ENCODE data around the gene PWWP2B.

PWWP2B gene

DNA sequence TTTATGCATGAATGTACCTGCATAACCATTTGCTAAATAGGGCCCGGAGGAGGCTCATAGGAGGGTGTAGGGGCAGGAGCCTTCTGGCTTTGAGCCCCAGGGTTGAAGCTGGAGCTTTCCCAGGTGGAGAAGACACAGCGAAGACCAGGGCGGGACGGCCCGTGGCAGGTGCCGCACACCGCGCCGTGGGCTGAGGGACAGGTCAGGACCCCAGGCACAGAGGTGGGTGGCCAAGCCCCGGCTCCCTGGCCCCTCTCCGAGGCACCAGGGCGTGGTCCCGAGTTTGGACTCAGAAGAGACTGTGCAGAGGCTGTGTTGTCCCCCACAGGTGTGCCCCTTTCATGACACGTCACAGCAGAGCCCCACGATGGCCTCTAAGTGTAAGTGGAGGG is 56.5 kb downstream of the PWWP2B start:
- peaks cover 9% of the 10 kb centered on the region; the same call in 1 of the 2 replicates for H3K4me1 ChIP-seq (ENCODE audit: insufficient read depth, low read length)
- no peaks in the 10 kb centered on the region for H3K9me3 ChIP-seq (ENCODE audit: control insufficient read depth, insufficient read depth, low read length)
- peak overlapping the region; percentile 35; the same call in 1 of the 2 replicates for H3K9ac ChIP-seq (ENCODE audit: low read depth, low read length)
- no peaks in the 10 kb centered on the region for H3K36me3 ChIP-seq (ENCODE audit: insufficient read depth, low read length)

DNA sequence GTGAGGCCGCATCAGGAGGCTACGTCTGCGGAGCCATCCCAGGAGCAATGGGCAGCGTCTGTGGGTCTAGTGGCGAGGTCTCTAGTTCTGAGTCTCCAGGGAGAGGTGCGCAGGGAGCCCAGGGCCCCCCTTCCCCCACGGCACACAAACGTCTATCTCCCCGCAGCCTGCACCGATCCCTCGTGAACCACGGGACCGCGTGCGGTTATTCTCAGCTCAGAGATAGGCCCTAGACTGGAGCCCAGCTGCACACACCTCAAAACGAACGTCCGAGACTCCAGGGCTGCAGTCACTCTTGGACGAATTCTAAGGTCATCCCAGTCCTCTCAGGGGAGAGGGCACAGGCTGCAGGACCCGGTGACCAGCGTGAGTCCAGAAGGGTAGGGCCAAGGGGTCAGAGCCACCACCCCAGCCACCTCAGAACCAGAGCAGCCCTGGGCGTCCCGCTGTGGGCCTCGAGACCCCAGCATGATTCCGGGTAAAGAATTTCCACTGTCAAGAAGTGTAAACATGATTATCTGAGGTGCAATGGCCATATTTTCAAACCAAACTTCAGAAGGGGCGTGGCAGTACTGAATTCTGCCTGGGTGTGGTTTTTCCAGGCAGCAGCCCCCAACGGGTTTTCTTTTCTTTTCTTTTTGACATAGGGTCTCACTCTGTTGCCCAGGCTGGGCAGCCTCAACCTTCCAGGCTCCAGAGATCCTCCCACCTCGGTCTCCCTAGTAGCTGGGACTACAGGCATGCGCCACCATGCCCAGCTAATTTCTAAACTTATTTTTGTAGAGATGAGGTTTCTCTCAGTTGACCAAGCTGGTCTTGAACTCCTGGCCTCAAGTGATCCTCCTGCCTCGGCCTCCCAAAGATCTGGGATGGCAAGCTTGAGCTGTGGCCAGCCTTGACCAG is 57.5 kb downstream of the PWWP2B start:
- Histone ChIP-seq H3K36me3 (ENCODE audit: insufficient read depth, low read length) (no peaks in the 10 kb centered on the region), H3K9ac (ENCODE audit: low read depth, low read length) (no peak overlapping the region), H3K9me3 (ENCODE audit: control insufficient read depth, insufficient read depth, low read length) (no peaks in the 10 kb centered on the region), H3K4me1 (ENCODE audit: insufficient read depth, low read length) (peaks cover 9% of the 10 kb centered on the region; the same call in 1 of the 2 replicates)

DNA sequence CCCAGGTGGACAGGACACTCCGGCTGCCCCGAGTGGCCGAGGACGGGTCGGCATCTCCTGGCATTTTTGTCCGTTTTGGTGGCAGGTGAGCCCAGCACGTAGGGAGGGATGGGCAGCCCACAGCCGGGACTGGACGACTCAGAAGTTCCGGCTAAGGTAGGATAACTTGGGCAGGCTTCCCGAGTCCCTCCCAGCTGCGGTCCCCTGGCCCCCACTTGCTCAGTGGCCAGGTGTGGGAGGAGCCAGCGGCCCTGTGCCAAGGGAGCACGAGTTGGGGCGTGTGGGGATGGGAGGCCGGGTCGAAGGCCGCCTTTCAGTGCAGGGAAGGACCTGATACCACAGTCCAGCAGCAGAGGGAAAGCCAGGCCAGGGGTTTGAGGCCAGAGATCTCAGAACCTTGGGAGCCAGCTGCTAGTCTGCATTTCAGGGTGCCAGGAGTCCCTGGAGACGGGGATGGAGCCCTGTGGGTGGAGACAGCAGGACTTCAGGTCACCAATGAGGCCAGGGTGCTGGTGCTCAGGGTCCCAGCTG is 58.5 kb downstream of the PWWP2B start:
- Histone ChIP-seq H3K9ac (ENCODE audit: low read depth, low read length) (no peak overlapping the region), H3K36me3 (ENCODE audit: insufficient read depth, low read length) (no peaks in the 10 kb centered on the region), H3K9me3 (ENCODE audit: control insufficient read depth, insufficient read depth, low read length) (no peaks in the 10 kb centered on the region), H3K4me1 (ENCODE audit: insufficient read depth, low read length) (peaks cover 8% of the 10 kb centered on the region; the same call in 1 of the 2 replicates)

DNA sequence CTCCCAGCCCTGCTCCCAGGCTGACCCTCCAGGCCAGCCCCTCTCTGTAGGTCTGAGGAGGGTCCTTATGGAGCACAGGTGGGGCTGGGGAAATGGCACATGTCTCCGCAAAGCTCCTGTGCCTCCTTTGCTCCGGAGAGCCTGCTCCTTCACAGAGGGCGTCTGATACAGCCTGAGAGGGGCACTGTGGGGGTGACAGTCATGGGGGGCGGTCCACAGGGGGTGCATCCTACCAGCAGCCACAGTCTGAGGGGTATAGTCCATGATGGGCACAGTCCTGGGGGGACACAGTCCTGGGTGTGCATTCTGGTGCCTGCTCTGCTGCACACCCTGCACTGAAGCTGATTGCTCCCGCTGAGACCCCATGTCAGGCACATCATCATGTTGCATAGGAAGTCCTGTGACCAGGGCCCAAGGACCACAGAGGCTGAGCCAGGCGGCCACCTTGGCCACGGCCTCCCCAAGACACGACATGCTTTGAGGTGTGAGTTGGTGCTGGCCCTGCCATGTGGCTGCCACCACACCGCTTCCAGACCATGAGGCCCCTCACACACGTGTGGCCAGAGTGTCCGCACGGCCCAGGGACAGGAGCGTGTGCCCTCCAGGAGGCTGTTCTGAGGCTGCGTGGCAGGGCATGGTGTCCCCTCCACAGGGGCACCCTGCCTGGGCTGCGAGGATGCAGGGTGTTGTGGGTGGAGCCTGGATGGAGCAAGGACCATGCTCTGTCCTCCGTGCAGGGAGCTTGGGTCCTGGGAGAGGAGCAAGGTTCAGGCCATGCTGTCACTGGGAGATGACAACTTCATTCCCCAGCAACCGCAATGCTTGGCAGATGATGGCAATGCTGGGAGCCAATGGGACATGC is 59.2 kb downstream of the PWWP2B start:
- H3K36me3 ChIP-seq (ENCODE audit: insufficient read depth, low read length) = no peaks in the 10 kb centered on the region
- no peaks in the 10 kb centered on the region for H3K9me3 ChIP-seq (ENCODE audit: control insufficient read depth, insufficient read depth, low read length)
- H3K9ac ChIP-seq (ENCODE audit: low read depth, low read length) = no peak overlapping the region
- peaks cover under 1% of the 10 kb centered on the region; the same call in 1 of the 2 replicates for H3K4me1 ChIP-seq (ENCODE audit: insufficient read depth, low read length)

DNA sequence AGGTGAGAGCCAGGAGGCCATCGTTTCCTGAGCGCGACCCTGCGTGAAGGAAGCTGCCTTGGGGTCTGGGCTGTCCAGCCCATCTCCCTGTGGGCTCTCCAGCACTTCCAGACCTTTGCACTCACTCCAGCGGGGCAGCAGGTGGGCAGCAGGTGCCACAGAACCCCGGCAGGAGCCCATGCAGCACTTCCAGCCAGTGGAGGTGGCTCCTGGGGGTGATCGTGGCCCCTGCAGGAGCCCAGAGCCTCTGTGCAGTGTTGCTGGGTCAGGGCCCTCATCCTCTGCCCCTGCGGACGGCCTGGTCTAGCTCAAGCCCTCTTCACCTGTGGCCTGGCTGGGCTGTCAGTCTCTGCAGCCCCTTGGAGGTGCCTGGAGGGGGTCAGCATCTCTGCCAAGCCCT is 59.9 kb downstream of the PWWP2B start:
- no peak overlapping the region for H3K9ac ChIP-seq (ENCODE audit: low read depth, low read length)
- H3K4me1 ChIP-seq (ENCODE audit: insufficient read depth, low read length) = no peaks in the 10 kb centered on the region; the same call in 1 of the 2 replicates
- H3K9me3 ChIP-seq (ENCODE audit: control insufficient read depth, insufficient read depth, low read length) = no peaks in the 10 kb centered on the region
- H3K36me3 ChIP-seq (ENCODE audit: insufficient read depth, low read length) = no peaks in the 10 kb centered on the region

DNA sequence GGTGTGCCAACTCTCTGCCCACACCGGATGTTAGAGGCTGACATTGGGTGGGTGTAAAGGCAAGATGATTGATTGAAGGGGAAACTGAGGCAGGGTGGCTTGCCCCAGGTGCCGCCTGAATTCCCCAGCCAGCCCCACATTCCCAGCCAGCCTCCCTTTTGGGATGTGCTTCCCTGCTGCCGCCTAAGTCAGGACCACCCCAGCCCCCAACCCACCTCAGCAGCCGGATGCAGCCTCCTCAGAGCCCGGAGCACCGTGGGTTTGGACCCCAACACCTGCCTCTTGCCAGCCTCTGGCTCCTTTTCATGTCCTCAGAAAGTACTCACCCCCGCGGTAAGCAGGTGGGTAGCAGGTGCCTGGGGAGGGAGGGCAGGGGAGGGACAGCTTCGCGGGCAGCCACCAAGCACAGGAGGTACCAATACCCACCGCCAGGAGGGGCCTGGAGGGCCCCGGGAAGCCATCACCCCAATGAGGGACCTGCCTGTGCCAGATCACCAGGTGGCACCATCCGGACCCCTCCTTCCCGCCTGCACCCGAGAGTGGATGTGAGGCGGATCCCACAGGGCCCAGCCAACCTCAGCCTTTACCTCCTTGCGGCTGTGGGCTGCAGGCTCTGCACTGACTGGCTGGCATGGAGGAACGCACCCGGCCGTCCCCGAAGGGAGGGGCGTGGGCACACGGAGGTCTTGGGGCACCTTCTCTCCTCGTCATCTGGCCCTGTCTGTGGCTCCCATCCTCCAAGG is 60.5 kb downstream of the PWWP2B start:
- no peaks in the 10 kb centered on the region for H3K9me3 ChIP-seq (ENCODE audit: control insufficient read depth, insufficient read depth, low read length)
- H3K9ac ChIP-seq (ENCODE audit: low read depth, low read length) = no peak overlapping the region
- no peaks in the 10 kb centered on the region for H3K36me3 ChIP-seq (ENCODE audit: insufficient read depth, low read length)
- no peaks in the 10 kb centered on the region; the same call in 1 of the 2 replicates for H3K4me1 ChIP-seq (ENCODE audit: insufficient read depth, low read length)

DNA sequence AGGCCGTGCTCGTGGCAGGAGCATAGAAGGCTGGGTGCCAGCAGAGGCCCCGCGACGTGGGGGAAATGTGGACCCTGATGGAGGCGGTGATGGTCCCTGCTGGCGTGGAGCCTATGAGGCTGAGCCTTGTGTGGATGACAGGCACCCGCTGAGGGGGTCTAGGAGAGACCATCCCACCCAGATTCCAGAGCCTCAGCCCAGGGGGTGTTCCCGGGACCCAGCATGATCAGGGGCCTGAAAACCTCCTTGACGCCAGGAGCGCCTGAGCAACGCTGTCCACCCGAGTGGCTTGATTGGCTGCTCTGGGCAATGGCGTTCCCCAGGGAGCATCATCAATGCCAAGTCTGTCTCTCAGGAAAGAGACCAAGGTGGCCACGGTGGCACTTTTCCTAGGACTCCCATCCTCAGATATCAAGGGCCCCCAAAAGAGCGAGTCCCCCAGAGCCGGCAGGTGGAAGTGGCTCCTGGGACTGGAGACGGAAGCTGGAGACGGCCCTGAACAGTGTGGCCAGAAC is 61.1 kb downstream of the PWWP2B start:
- H3K36me3 ChIP-seq (ENCODE audit: insufficient read depth, low read length) = no peaks in the 10 kb centered on the region
- no peaks in the 10 kb centered on the region; the same call in 1 of the 2 replicates for H3K4me1 ChIP-seq (ENCODE audit: insufficient read depth, low read length)
- H3K9ac ChIP-seq (ENCODE audit: low read depth, low read length) = no peak overlapping the region
- H3K9me3 ChIP-seq (ENCODE audit: control insufficient read depth, insufficient read depth, low read length) = no peaks in the 10 kb centered on the region

DNA sequence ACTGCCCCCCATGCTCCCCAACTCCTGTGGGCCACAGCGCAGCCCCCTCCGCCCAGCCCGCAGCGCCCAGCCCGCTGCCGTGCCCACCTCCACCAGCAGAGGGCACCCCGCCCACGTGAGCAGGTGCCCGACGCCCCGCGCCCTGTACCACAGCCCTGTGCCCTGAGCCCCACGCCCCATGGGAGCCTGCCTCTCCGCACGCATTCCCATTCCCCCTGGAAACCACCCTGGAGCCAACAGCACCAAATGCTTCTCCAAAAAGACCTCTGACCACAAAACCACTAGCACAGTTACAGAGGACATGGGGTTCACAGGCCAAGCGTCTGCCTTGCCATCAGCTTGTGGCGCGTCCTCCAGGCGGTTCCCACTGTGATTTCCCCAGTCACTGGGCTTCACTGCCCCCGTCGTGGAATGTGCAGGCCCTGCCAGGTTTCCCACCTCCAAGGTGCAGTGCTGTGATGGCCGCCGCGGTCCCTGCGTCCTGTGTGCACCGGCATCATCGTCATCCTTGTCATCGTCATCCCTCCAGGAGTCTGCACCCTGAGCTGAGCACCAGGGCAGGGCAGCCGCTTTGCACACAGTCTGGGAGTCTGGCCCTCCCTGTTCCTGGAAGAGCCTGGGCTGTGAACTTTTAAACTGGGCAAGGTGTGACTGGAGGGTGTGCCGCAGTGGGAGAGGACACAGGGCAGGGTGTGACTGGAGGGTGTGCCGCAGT is 61.7 kb downstream of the PWWP2B start:
- H3K9ac ChIP-seq (ENCODE audit: low read depth, low read length) = no peak overlapping the region
- no peaks in the 10 kb centered on the region for H3K9me3 ChIP-seq (ENCODE audit: control insufficient read depth, insufficient read depth, low read length)
- H3K4me1 ChIP-seq (ENCODE audit: insufficient read depth, low read length) = no peaks in the 10 kb centered on the region; the same call in 1 of the 2 replicates
- H3K36me3 ChIP-seq (ENCODE audit: insufficient read depth, low read length) = no peaks in the 10 kb centered on the region

DNA sequence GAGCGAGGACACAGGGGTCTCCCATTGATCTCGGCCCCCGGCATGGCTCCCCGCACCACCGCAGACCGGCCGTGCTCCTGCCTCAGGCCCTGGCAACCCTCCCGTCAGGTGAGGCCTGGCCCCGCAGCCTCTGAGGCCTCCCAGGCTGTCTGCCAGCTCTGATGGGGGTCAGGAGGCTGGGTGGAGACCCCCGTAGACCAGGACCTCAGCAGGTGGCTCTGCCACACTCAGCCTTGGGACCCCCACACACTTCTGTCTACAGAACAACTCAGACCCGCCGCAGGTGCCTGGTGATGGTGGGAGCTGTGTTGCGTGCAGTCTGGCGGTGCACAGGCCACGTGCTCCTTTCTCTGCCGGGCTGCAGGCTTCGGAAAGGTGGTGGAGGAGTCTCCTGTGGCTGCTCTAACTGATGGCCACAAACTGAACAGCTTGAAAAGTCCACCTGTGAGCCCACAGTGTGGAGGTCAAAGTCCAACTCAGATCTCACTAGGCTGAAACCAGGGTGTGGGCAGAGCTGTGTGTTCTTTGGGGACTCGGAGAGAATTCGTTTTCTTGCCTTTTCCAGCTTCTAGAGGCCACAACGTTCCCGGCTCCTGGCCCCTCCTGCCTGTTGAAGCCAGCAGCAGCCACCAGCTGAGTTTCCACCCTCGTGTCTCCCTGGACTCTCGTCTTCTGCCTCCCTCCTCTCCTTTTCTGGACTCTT is 62.5 kb downstream of the PWWP2B start:
- Histone ChIP-seq H3K9ac (ENCODE audit: low read depth, low read length) (no peak overlapping the region), H3K9me3 (ENCODE audit: control insufficient read depth, insufficient read depth, low read length) (no peaks in the 10 kb centered on the region), H3K36me3 (ENCODE audit: insufficient read depth, low read length) (no peaks in the 10 kb centered on the region), H3K4me1 (ENCODE audit: insufficient read depth, low read length) (no peaks in the 10 kb centered on the region; the same call in 1 of the 2 replicates)

DNA sequence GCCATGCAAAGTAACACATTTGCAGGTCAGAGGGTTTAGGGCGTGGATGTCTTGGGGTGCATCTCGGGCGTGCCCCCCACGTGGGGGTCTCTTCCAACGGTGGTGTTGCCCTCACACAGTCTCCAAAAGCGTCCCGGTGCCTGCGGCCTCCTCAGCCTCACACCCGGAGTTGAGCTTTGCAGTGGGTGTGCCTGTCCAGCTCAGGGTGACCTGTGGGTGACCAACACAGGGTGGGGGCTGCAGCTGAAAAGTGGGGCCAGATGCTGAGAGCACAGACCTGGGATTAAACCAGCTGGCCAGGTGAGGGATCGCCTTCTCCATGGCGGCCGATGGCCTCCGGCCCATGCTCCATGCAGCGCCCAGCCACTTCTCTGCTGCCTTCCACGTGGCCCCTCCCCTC is 63.1 kb downstream of the PWWP2B start:
- no peaks in the 10 kb centered on the region; the same call in 1 of the 2 replicates for H3K4me1 ChIP-seq (ENCODE audit: insufficient read depth, low read length)
- H3K9me3 ChIP-seq (ENCODE audit: control insufficient read depth, insufficient read depth, low read length) = no peaks in the 10 kb centered on the region
- no peaks in the 10 kb centered on the region for H3K36me3 ChIP-seq (ENCODE audit: insufficient read depth, low read length)
- H3K9ac ChIP-seq (ENCODE audit: low read depth, low read length) = no peak overlapping the region

DNA sequence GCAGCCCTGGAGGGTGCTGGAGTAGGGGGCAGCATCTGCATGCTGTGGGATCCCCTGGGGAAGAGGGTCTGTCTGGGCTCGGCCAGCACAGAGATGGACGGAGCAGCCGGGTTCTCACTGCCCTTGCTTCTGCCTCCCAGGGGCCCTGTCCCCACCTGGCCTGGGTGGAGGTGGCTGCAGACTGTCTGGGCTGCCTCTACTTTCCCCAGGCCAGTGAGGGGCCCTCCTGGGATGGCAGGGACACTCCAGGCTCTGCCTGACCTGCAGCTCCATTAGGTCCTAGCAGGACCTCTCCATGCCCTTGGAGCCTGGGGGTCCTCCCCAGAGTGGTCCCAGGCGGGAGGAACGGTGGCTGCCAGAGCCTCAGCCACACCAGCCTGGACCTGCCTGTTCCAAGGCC is 63.7 kb downstream of the PWWP2B start:
- Histone ChIP-seq H3K36me3 (ENCODE audit: insufficient read depth, low read length) (no peaks in the 10 kb centered on the region), H3K4me1 (ENCODE audit: insufficient read depth, low read length) (no peaks in the 10 kb centered on the region; the same call in 1 of the 2 replicates), H3K9me3 (ENCODE audit: control insufficient read depth, insufficient read depth, low read length) (no peaks in the 10 kb centered on the region), H3K9ac (ENCODE audit: low read depth, low read length) (no peak overlapping the region)

DNA sequence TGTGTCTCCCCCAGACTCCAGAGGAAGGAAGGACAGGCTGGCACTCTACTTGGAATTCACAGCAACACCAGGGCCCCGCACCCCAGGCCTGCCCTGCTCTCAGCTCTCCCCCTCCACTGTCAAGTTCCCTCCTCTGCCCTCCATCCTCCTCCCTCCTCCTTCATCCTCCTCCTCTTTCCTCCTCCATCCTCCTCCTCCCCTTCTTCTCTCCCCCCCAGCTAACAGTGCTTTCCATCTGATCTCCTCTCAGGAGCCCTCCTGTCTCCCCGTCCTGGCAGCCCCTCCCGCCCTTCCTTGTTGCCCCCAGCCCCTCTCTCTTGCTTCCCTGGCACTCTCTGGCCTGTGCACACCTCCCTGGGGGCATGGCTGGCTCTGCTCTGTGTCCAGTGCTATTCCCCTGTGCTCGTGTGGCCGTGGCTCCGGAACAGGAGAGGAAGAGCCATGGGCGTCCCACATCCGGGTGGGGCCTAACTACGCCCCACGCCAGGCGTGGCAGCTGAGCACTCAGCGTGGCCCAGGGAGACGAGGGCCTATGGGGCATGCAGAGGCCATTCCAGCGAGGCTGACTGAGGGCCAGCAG is 64.2 kb downstream of the PWWP2B start:
- no peaks in the 10 kb centered on the region for H3K36me3 ChIP-seq (ENCODE audit: insufficient read depth, low read length)
- H3K9me3 ChIP-seq (ENCODE audit: control insufficient read depth, insufficient read depth, low read length) = no peaks in the 10 kb centered on the region
- H3K9ac ChIP-seq (ENCODE audit: low read depth, low read length) = no peak overlapping the region
- no peaks in the 10 kb centered on the region; the same call in 1 of the 2 replicates for H3K4me1 ChIP-seq (ENCODE audit: insufficient read depth, low read length)
